Tibial nerve (tissue), 4 donors: ENCODE data around the gene LTF. TPM values are rescaled to one million over a fixed set of nuclear protein-coding genes. Genes with fewer than 3 reads are reported as not detected.

ENCODE experiments used
- DNase-seq, 2 donors: peaks; one replicate each; pipeline ENCODE4 v3.0.0-alpha.2; 2019; ENCODE audit warnings: low spot score in 2 of 2
- H3K27ac ChIP-seq, 4 donors: fragments of 200-600 bp; sonication (generic) in 3 of 4; one replicate each; pipeline ENCODE4 v1.5.1; 2017 to 2019; ENCODE audit warnings: mild to moderate bottlenecking in 1 of 4
- H3K27me3 ChIP-seq, 2 donors: fragments of 200-600 bp; sonication (generic) in 1 of 2; one replicate each; pipeline versions ENCODE4 v1.5.1 to v1.6.0; 2017 to 2019
- H3K36me3 ChIP-seq, 3 donors: fragments of 200-600 bp; sonication (generic); one replicate each; pipeline ENCODE4 v1.5.1; 2018 to 2019
- H3K4me1 ChIP-seq, 4 donors: fragments of 200-600 bp; sonication (generic) in 3 of 4; one replicate each; pipeline ENCODE4 v1.5.1; 2017 to 2019
- H3K4me3 ChIP-seq, 4 donors: fragments of 200-600 bp; sonication (generic) in 3 of 4; one replicate each; pipeline ENCODE4 v1.5.1; 2017 to 2019; ENCODE audit warnings: mild to moderate bottlenecking in 1 of 4, moderate library complexity in 1 of 4
- H3K9me3 ChIP-seq, 4 donors: fragments of 200-600 bp; sonication (generic) in 3 of 4; one replicate each; pipeline ENCODE4 v1.5.1; 2017 to 2019
- CTCF ChIP-seq, 5 experiments: fragments of 200-600 bp in 3 of 5; fragments of 450-650 bp in 2 of 5; sonication (generic) in 3 of 5; IDR thresholded peaks; one replicate each; pipeline ENCODE4 v1.5.1; 2016 to 2019; ENCODE audit warnings: antibody characterized with exemption in 5 of 5, mild to moderate bottlenecking in 3 of 5, moderate library complexity in 2 of 5
- EP300 ChIP-seq, 2 donors: sonication (generic); formaldehyde crosslinking; IDR thresholded peaks; one replicate each; pipeline ENCODE4 v1.6.1; 2017; ENCODE audit warnings: antibody characterized with exemption in 2 of 2, mild to moderate bottlenecking in 1 of 2
- POLR2A ChIP-seq, 2 donors: fragments of 450-650 bp; IDR thresholded peaks; one replicate each; pipeline ENCODE4 v1.6.1; 2017; ENCODE audit warnings: antibody characterized with exemption in 2 of 2, mild to moderate bottlenecking in 2 of 2, moderate library complexity in 2 of 2
- WGBS, 2 donors: methylation state at CpG; one replicate each; pipeline ENCODE4 v1.1.5; 2018; 5-methylcytosine and 5-hydroxymethylcytosine counted together
- total RNA-seq, 4 donors: library from RNA; depleted of rRNA; stranded (reverse); fragments of >200 nt; gene quantifications; one replicate each; pipeline ENCODE4 v1.1.0, GENCODE V29; 2016

Gene LTF
- total RNA-seq, 4 donors from 2014 or later: 0.30 to 1.2 (median 0.42) TPM; not detected in 1

GRCh38 chr3:46463120-46463867, 1.4 kb downstream of the LTF start:
- TF ChIP-seq EP300 (IDR thresholded peaks at IDR 0.05) (no peak), POLR2A (IDR thresholded peaks at IDR 0.05) (no peak), CTCF (IDR thresholded peaks at IDR 0.05) (no peak)
- DNase-seq: no peak
- H3K4me3 ChIP-seq: no peak overlapping the region
- no peaks in the 10 kb centered on the region for H3K9me3 ChIP-seq
- H3K27me3 ChIP-seq: peaks cover 0 to 32% of the 10 kb centered on the region in 2 donors
- 61 to 70% methylated on average over 6 of the region's 6 CpGs for WGBS, 2 donors
- no peaks in the 10 kb centered on the region for H3K36me3 ChIP-seq
- H3K4me1 ChIP-seq: peaks cover 0 to 16% (median 0%) of the 10 kb centered on the region in 4 donors
- no peak overlapping the region for H3K27ac ChIP-seq

GRCh38 chr3:46462511-46462910, 2.2 kb downstream of the LTF start:
- DNase-seq: no peak
- Histone ChIP-seq H3K27me3 (peaks cover 0 to 32% of the 10 kb centered on the region in 2 donors), H3K27ac (no peak overlapping the region), H3K36me3 (no peaks in the 10 kb centered on the region), H3K4me3 (no peak overlapping the region), H3K9me3 (no peaks in the 10 kb centered on the region), H3K4me1 (peaks cover 0 to 16% (median 0%) of the 10 kb centered on the region in 4 donors)
- TF ChIP-seq CTCF (IDR thresholded peaks at IDR 0.05) (no peak), EP300 (IDR thresholded peaks at IDR 0.05) (no peak), POLR2A (IDR thresholded peaks at IDR 0.05) (no peak)
- WGBS, 2 donors: 69 to 72% methylated on average over 3 of the region's 3 CpGs

GRCh38 chr3:46462111-46462510, 2.6 kb downstream of the LTF start:
- H3K9me3 ChIP-seq: no peaks in the 10 kb centered on the region

GRCh38 chr3:46460051-46460450, 4.7 kb downstream of the LTF start:
- WGBS, 2 donors: 53 to 56% methylated on average over 3 of the region's 3 CpGs
- H3K4me1 ChIP-seq: peaks cover 0 to 10% (median 0%) of the 10 kb centered on the region in 4 donors
- no peak for TF ChIP-seq EP300 (IDR thresholded peaks at IDR 0.05)
- no peak for TF ChIP-seq CTCF (IDR thresholded peaks at IDR 0.05)
- peaks cover 0 to 29% of the 10 kb centered on the region in 2 donors for H3K27me3 ChIP-seq
- H3K36me3 ChIP-seq: no peaks in the 10 kb centered on the region
- H3K27ac ChIP-seq: no peak overlapping the region
- no peak for DNase-seq
- no peaks in the 10 kb centered on the region for H3K9me3 ChIP-seq
- H3K4me3 ChIP-seq: no peak overlapping the region

More at GRCh38 chr3:46462111-46462510, 2.6 kb downstream of the LTF start:
- Histone ChIP-seq H3K27me3 (peaks cover 0 to 32% of the 10 kb centered on the region in 2 donors), H3K4me1 (peaks cover 0 to 16% (median 0%) of the 10 kb centered on the region in 4 donors), H3K27ac (no peak overlapping the region), H3K36me3 (no peaks in the 10 kb centered on the region), H3K4me3 (no peak overlapping the region)
- WGBS, 2 donors: 54 to 63% methylated on average over 3 of the region's 3 CpGs
- no peak for TF ChIP-seq POLR2A (IDR thresholded peaks at IDR 0.05)
- DNase-seq: no peak

- no peak overlapping the region for H3K4me3 ChIP-seq
- DNase-seq: no peak
- no peak overlapping the region for H3K27ac ChIP-seq
- no peaks in the 10 kb centered on the region for H3K9me3 ChIP-seq
- H3K27me3 ChIP-seq: no peaks in the 10 kb centered on the region
- 86 to 87% methylated on average over 14 of the region's 14 CpGs for WGBS, 2 donors
- TF ChIP-seq POLR2A (IDR thresholded peaks at IDR 0.05) (no peak), EP300 (IDR thresholded peaks at IDR 0.05) (no peak), CTCF (IDR thresholded peaks at IDR 0.05) (no peak)
- no peaks in the 10 kb centered on the region for H3K36me3 ChIP-seq
- H3K4me1 ChIP-seq: no peaks in the 10 kb centered on the region
These were observed 8.6 kb downstream of the LTF start for GRCh38 chr3:46456118-46456517.
